Liver (tissue), 9 donors: Measurements from ENCODE around the gene GEMIN5. TPM values are rescaled to one million over a fixed set of nuclear protein-coding genes. Genes with fewer than 3 reads are reported as not detected.

Experiments
- DNase-seq: peaks from one replicate; pipeline ENCODE4 v3.0.0-alpha.2; 2017; ENCODE audit warnings: low spot score
- H3K27ac ChIP-seq, 2 donors: one replicate each; pipeline ENCODE4 v1.7.0; 2013; ENCODE audit warnings: inconsistent platforms in 2 of 2, low read length in 2 of 2, control low read depth in 1 of 2, low read depth in 1 of 2, mild to moderate bottlenecking in 1 of 2
- H3K27me3 ChIP-seq, 4 donors: one replicate each; pipeline versions ENCODE4 v1.6.1 to v1.7.0; 2013; ENCODE audit warnings: low read length in 3 of 4, inconsistent platforms in 1 of 4, mild to moderate bottlenecking in 1 of 4, moderate library complexity in 1 of 4; ENCODE audit not compliant: control insufficient read depth in 4 of 4, insufficient read depth in 4 of 4
- H3K36me3 ChIP-seq, 4 donors: one replicate each; pipeline versions ENCODE4 v1.6.1 to v1.7.0; 2013; ENCODE audit warnings: low read length in 3 of 4, mild to moderate bottlenecking in 3 of 4, low read depth in 1 of 4, moderate library complexity in 1 of 4; ENCODE audit not compliant: control insufficient read depth in 4 of 4, insufficient read depth in 3 of 4
- H3K4me1 ChIP-seq, 4 donors: one replicate each; pipeline versions ENCODE4 v1.6.1 to v1.7.0; 2013; ENCODE audit warnings: low read length in 3 of 4, mild to moderate bottlenecking in 3 of 4, moderate library complexity in 1 of 4; ENCODE audit not compliant: control insufficient read depth in 4 of 4, insufficient read depth in 4 of 4
- H3K4me3 ChIP-seq, 3 donors: one replicate each; pipeline versions ENCODE4 v1.6.1 to v1.7.0; 2013; ENCODE audit warnings: low read length in 3 of 3, control low read depth in 1 of 3, low read depth in 1 of 3, mild to moderate bottlenecking in 1 of 3
- H3K9ac ChIP-seq, 2 donors: one replicate each; pipeline ENCODE4 v1.7.0; 2013; ENCODE audit warnings: low read length in 2 of 2, mild to moderate bottlenecking in 2 of 2, moderate library complexity in 2 of 2, control low read depth in 1 of 2, low read depth in 1 of 2
- H3K9me3 ChIP-seq, 4 donors: one replicate each; pipeline versions ENCODE4 v1.6.1 to v1.7.0; 2013; ENCODE audit warnings: low read length in 3 of 4; ENCODE audit not compliant: control insufficient read depth in 4 of 4
- ATF3 ChIP-seq: IDR thresholded peaks from 2 replicates; pipeline ENCODE4 v1.6.1; 2016; ENCODE audit warnings: antibody characterized with exemption
- EGR1 ChIP-seq, 2 donors: IDR thresholded peaks; 2 replicates each; pipeline ENCODE4 v1.6.1; 2016 to 2018; ENCODE audit warnings: antibody characterized with exemption in 2 of 2, low read depth in 2 of 2
- GABPA ChIP-seq, 2 donors: IDR thresholded peaks in 1 of 2; conservative IDR thresholded peaks in 1 of 2; 2 replicates each; pipeline ENCODE4 v1.6.1; 2016; ENCODE audit warnings: antibody characterized with exemption in 2 of 2, mild to moderate bottlenecking in 1 of 2, moderate library complexity in 1 of 2
- HNF4A ChIP-seq, 2 donors: conservative IDR thresholded peaks; 2 replicates each; pipeline ENCODE4 v1.6.1; 2016; ENCODE audit warnings: antibody characterized with exemption in 2 of 2, mild to moderate bottlenecking in 2 of 2
- HNF4G ChIP-seq: IDR thresholded peaks from 2 replicates; pipeline ENCODE4 v1.6.1; 2016; ENCODE audit warnings: antibody characterized with exemption
- JUND ChIP-seq, 2 donors: IDR thresholded peaks; 2 replicates each; pipeline ENCODE4 v1.6.1; 2016; ENCODE audit warnings: antibody characterized with exemption in 2 of 2
- MAX ChIP-seq: IDR thresholded peaks from 2 replicates; pipeline ENCODE4 v1.6.1; 2016; ENCODE audit warnings: antibody characterized with exemption
- NR2F2 ChIP-seq: IDR thresholded peaks from 2 replicates; pipeline ENCODE4 v1.6.1; 2016; ENCODE audit warnings: antibody characterized with exemption
- RAD21 ChIP-seq, 2 donors: IDR thresholded peaks; 2 replicates each; pipeline ENCODE4 v1.6.1; 2016; ENCODE audit warnings: antibody characterized with exemption in 2 of 2, mild to moderate bottlenecking in 2 of 2
- REST ChIP-seq: IDR thresholded peaks from 2 replicates; pipeline ENCODE4 v1.6.1; 2016; ENCODE audit warnings: antibody characterized with exemption, mild to moderate bottlenecking
- SP1 ChIP-seq: IDR thresholded peaks from 2 replicates; pipeline ENCODE4 v1.6.1; 2018; ENCODE audit warnings: antibody characterized with exemption, mild to moderate bottlenecking
- TAF1 ChIP-seq: conservative IDR thresholded peaks from 2 replicates; pipeline ENCODE4 v1.6.1; 2016; ENCODE audit warnings: antibody characterized with exemption, mild to moderate bottlenecking
- YY1 ChIP-seq: IDR thresholded peaks from 2 replicates; pipeline ENCODE4 v1.6.1; 2016; ENCODE audit warnings: antibody characterized with exemption, mild to moderate bottlenecking
- ZBTB33 ChIP-seq: IDR thresholded peaks from 2 replicates; pipeline ENCODE4 v1.6.1; 2016; ENCODE audit warnings: antibody characterized with exemption
- WGBS: extraction: QIAGEN DNeasy Blood & Tissue Kit; methylation state at CpG from one replicate; pipeline ENCODE4 v1.1.7; 2013; 5-methylcytosine and 5-hydroxymethylcytosine counted together
- polyA plus RNA-seq, 2 donors: library from polyadenylated mRNA; stranded (reverse) in 1 of 2; unstranded in 1 of 2; fragments of 200-250 nt in 1 of 2; fragments of >200 nt in 1 of 2; fragmentation: Nextera tagmentation in 1 of 2; extraction: Ambion mirVana in 1 of 2; gene quantifications; one replicate each; pipeline versions ENCODE4 v1.2.1 to v1.2.3, GENCODE V29; 2013 to 2015
- total RNA-seq, 2 donors: library from RNA; depleted of rRNA; stranded (reverse); fragments of >200 nt; gene quantifications; one replicate each; pipeline ENCODE4 v1.2.3, GENCODE V29; 2014
- donor health status: healthy.
- donor health status: healthy.
- donor health status: healthy.
- donor health status: healthy.
- donor health status: healthy.

The GEMIN5 gene
- total and polyA plus RNA-seq, 4 donors, result 3.0 to 10.3 (median 6.2) TPM

GRCh38 chr5:154898210-154898609 is 39.8 kb downstream of the GEMIN5 start (continued):
- TF ChIP-seq ZBTB33, result no peak
- TF ChIP-seq YY1, result no peak
- TF ChIP-seq HNF4G, result no peak

- no peaks in the 10 kb centered on the region for H3K9me3 ChIP-seq
- TF ChIP-seq RAD21 (IDR thresholded peaks at IDR 0.05) (no peak), GABPA (IDR thresholded peaks at IDR 0.05 in 1 of 2, conservative IDR thresholded peaks at IDR 0.05 in 1 of 2) (no peak), SP1 (no peak), HNF4A (conservative IDR thresholded peaks at IDR 0.05) (no peak)
- DNase-seq, result no peak
- H3K27me3 ChIP-seq, result no peaks in the 10 kb centered on the region
- no peak overlapping the region for H3K27ac ChIP-seq
- peaks cover 14 to 66% (median 51%) of the 10 kb centered on the region in 4 donors for H3K36me3 ChIP-seq
- peaks cover 0 to 6% (median 0%) of the 10 kb centered on the region in 4 donors for H3K4me1 ChIP-seq
- no peak overlapping the region for H3K4me3 ChIP-seq
- no peak overlapping the region for H3K9ac ChIP-seq
Observed at GRCh38 chr5:154896562-154897165, 41.3 kb downstream of the GEMIN5 start.

GRCh38 chr5:154895606-154896561 is 42.1 kb downstream of the GEMIN5 start:
- Histone ChIP-seq H3K9me3 (no peaks in the 10 kb centered on the region), H3K9ac (no peak overlapping the region), H3K27me3 (no peaks in the 10 kb centered on the region), H3K4me1 (peaks cover 0 to 6% (median 0%) of the 10 kb centered on the region in 4 donors), H3K27ac (no peak overlapping the region), H3K36me3 (peaks cover 17 to 66% (median 53%) of the 10 kb centered on the region in 4 donors), H3K4me3 (no peak overlapping the region)
- 93% methylated on average over 14 of the region's 14 CpGs for WGBS
- DNase-seq, result no peak
- TF ChIP-seq TAF1, result no peak
- TF ChIP-seq NR2F2, result no peak
- TF ChIP-seq ATF3, result no peak
- no peak for TF ChIP-seq EGR1 (IDR thresholded peaks at IDR 0.05; ENCODE audit: low read depth in 2 of 2)
- TF ChIP-seq ZBTB33, result no peak
- TF ChIP-seq RAD21 (IDR thresholded peaks at IDR 0.05), result no peak
- no peak for TF ChIP-seq JUND (IDR thresholded peaks at IDR 0.05)
- no peak for TF ChIP-seq REST
- no peak for TF ChIP-seq MAX
